Measurements from ENCODE around the gene NELFCD. TPM values are rescaled to one million over a fixed set of nuclear protein-coding genes. Genes with fewer than 3 reads are reported as not detected.

NELFCD gene
- polyA plus RNA-seq, 1 donor (not counting 4 experiments of a cell fraction or from before 2014, with no cell fraction given) = 68.5 TPM

GRCh38 chr20:58997141-58997770 lies 16.2 kb downstream of the NELFCD start:
- H3K79me2 ChIP-seq (ENCODE audit: control insufficient read depth, insufficient read depth, low read length) = no peaks in the 10 kb centered on the region
- no peaks in the 10 kb centered on the region for H3K9me1 ChIP-seq (ENCODE audit: control insufficient read depth, extremely low read depth, insufficient read depth, low read length)
- H3K27ac ChIP-seq (ENCODE audit: control insufficient read depth, insufficient read depth, low read length) = no peak overlapping the region
- H3K4me2 ChIP-seq (ENCODE audit: control insufficient read depth, extremely low read depth, insufficient read depth, low read depth, low read length) = no peak overlapping the region
- no peaks in the 10 kb centered on the region for H3K9me3 ChIP-seq (ENCODE audit: control insufficient read depth, low read depth, low read length)
- no peak overlapping the region for H2AFZ ChIP-seq (ENCODE audit: control insufficient read depth, low read length)
- FAIRE-seq (no peak), DNase-seq (ENCODE audit: low read depth, low spot score) (no peak)
- dilution Hi-C loops (cut with MboI; ENCODE audit: extremely low pct_ligation_motif_present, low sequenced_read_pairs) = no loop called here
- no peak for TF ChIP-seq EZH2 (IDR thresholded peaks at IDR 0.05; ENCODE audit: low read length)
- no peak for TF ChIP-seq CTCF (optimal IDR thresholded peaks at IDR 0.05 in 1 of 3, IDR thresholded peaks at IDR 0.05 in 1 of 3, conservative IDR thresholded peaks at IDR 0.05 in 1 of 3; ENCODE audit: extremely low read depth in 1 of 3, insufficient read depth in 2 of 3, low read length in 3 of 3)
- H3K36me3 ChIP-seq (ENCODE audit: control insufficient read depth in 2 of 2, extremely low read depth in 1 of 2, insufficient read depth in 2 of 2, low read length in 2 of 2) = peaks cover 35 to 40% of the 10 kb centered on the region in 2 experiments
- no peak overlapping the region for H3K9ac ChIP-seq (ENCODE audit: control insufficient read depth, extremely low read depth, insufficient read depth, low read length)
- H3K27me3 ChIP-seq (ENCODE audit: control insufficient read depth, extremely low read depth, insufficient read depth, low read length) = no peaks in the 10 kb centered on the region
- H3K4me1 ChIP-seq (ENCODE audit: control insufficient read depth, extremely low read depth, insufficient read depth, low read length) = no peaks in the 10 kb centered on the region
- no peak overlapping the region for H3K4me3 ChIP-seq (ENCODE audit: control insufficient read depth in 2 of 3, extremely low read depth in 1 of 3, insufficient read depth in 2 of 3, low read depth in 1 of 3, low read length in 3 of 3)
- no peaks in the 10 kb centered on the region for H4K20me1 ChIP-seq (ENCODE audit: control insufficient read depth, extremely low read depth, insufficient read depth, low read length)

- Histone ChIP-seq H3K27me3 (ENCODE audit: control insufficient read depth, extremely low read depth, insufficient read depth, low read length) (no peaks in the 10 kb centered on the region), H3K27ac (ENCODE audit: control insufficient read depth, insufficient read depth, low read length) (no peak overlapping the region), H2AFZ (ENCODE audit: control insufficient read depth, low read length) (no peak overlapping the region), H3K4me2 (ENCODE audit: control insufficient read depth, extremely low read depth, insufficient read depth, low read depth, low read length) (no peak overlapping the region), H3K4me1 (ENCODE audit: control insufficient read depth, extremely low read depth, insufficient read depth, low read length) (no peaks in the 10 kb centered on the region), H3K9me3 (ENCODE audit: control insufficient read depth, low read depth, low read length) (no peaks in the 10 kb centered on the region), H4K20me1 (ENCODE audit: control insufficient read depth, extremely low read depth, insufficient read depth, low read length) (no peaks in the 10 kb centered on the region), H3K4me3 (ENCODE audit: control insufficient read depth in 2 of 3, extremely low read depth in 1 of 3, insufficient read depth in 2 of 3, low read depth in 1 of 3, low read length in 3 of 3) (no peak overlapping the region), H3K9ac (ENCODE audit: control insufficient read depth, extremely low read depth, insufficient read depth, low read length) (no peak overlapping the region), H3K36me3 (ENCODE audit: control insufficient read depth in 2 of 2, extremely low read depth in 1 of 2, insufficient read depth in 2 of 2, low read length in 2 of 2) (peaks cover 29 to 37% of the 10 kb centered on the region in 2 experiments), H3K9me1 (ENCODE audit: control insufficient read depth, extremely low read depth, insufficient read depth, low read length) (no peaks in the 10 kb centered on the region), H3K79me2 (ENCODE audit: control insufficient read depth, insufficient read depth, low read length) (peaks cover 3% of the 10 kb centered on the region)
- no peak for DNase-seq (ENCODE audit: low read depth, low spot score)
- no peak for FAIRE-seq
- no peak for TF ChIP-seq EZH2 (IDR thresholded peaks at IDR 0.05; ENCODE audit: low read length)
- no peak for TF ChIP-seq CTCF (optimal IDR thresholded peaks at IDR 0.05 in 1 of 3, IDR thresholded peaks at IDR 0.05 in 1 of 3, conservative IDR thresholded peaks at IDR 0.05 in 1 of 3; ENCODE audit: extremely low read depth in 1 of 3, insufficient read depth in 2 of 3, low read length in 3 of 3)
- dilution Hi-C loops (cut with MboI; ENCODE audit: extremely low pct_ligation_motif_present, low sequenced_read_pairs) = no loop called here
These were observed 17.6 kb downstream of the NELFCD start for GRCh38 chr20:58998656-58999055.

Data from keratinocyte (primary cell).